ENCODE measurements around the gene CLIC5.
"Not testable (repeated sequence)": the region's sequence is repeated elsewhere in the genome, so short reads cannot be mapped to it uniquely, and the experiment has no call there.

The CLIC5 gene

DNA sequence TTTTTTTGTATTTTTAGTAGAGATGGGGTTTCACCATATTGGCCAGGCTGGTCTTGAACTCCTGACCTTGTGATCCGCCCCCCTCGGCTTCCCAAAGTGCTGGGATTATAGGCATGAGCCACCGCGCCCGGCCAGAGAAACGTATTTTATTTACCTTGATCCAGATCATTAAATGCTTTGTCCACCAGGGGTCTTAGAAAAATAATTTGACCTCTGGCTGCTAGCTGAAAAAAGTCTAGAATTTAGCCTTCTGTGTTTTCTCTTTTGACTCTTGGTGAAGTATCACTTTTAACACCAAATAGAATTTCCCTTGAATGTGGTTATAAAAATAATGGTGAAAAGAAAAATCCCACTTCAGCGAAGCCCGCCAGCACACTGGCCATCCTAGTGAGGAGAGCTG, 89.2 kb downstream of the CLIC5 start:
- not testable (repeated sequence) for DNase-seq (ENCODE audit: low spot score)

DNA sequence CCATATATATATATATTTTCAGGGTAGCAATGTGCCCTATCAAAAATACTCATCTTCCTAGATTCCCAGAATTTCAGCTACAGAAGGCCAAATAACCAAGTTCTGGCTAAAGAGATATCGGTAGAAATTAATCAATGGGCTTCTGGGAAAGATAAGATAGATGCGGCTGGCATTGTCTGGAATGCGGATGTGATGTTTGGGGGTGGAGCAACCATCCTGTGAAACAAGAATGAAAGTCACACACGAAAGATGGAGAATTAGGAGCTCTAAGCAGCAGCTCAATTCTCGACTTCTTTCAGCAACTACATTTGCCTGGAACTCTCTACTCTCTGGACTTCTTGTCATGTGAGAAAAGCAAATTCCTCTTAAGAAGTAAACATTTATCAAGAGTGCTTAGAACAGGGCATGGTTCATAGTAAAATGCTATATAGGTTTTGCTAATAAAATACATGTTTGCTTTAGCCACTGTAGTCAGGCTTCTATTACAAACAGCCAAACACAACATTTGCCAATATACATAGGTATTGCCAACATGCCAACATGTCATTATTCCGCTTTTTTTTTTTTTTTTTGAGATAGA, 90.8 kb downstream of the CLIC5 start:
- no peak for DNase-seq (ENCODE audit: low spot score)

DNA sequence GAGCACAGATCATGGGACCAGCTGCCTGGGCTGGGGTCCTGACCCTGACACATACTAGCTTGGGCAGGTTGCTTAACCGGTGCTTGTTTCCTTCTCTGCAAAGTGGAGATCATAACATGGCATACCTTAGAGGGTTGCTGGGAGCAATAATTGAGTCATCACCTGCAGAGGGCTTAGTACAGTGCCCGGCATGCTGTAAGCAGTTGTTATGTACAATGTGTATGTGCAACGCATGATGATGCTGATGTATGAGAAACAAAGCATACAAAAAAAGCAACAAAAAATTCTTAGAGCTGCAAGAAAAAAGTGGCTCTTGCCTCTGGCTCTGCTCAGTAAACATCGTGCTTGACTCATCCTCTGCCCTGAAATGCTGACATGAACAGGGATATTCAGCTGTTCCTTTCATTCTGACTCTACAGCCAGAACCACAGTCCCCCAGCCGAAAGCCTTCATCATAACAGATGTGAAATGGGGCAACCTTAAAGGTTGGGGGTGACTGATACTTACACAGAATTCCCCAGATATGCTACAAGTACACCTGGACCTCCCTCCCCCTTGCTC, 91.7 kb downstream of the CLIC5 start:
- no peak for DNase-seq (ENCODE audit: low spot score)

DNA sequence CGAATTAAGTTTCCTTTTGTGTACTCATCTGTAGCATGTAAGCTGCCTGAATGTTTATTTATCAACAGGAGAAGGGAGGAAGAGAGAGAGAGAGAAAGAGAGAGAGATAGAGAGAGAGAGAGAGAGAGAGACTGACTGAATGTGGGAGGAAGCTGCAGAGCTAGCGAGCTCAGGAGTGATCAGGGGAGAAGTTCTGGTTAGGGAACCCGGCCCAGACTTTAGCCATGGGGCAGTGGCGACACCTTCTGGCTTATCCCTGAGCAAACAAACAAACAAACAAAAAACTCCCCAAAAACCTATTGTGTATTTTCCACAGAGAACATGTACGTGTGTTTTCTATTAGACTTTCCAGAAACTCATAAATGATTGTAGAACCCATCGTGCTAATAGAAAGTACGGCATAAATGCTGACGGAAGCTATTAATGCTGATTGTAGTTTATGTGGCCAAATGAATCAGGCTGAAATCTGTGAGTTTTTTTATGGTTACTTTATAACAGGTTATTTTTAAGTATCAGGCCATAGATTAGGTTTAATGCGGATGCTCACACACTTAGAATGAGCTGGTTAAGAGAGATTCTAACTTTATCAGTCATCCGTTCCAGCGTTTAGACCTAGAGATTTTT, 92.8 kb downstream of the CLIC5 start:
- DNase-seq (ENCODE audit: low spot score): peak; percentile 85

DNA sequence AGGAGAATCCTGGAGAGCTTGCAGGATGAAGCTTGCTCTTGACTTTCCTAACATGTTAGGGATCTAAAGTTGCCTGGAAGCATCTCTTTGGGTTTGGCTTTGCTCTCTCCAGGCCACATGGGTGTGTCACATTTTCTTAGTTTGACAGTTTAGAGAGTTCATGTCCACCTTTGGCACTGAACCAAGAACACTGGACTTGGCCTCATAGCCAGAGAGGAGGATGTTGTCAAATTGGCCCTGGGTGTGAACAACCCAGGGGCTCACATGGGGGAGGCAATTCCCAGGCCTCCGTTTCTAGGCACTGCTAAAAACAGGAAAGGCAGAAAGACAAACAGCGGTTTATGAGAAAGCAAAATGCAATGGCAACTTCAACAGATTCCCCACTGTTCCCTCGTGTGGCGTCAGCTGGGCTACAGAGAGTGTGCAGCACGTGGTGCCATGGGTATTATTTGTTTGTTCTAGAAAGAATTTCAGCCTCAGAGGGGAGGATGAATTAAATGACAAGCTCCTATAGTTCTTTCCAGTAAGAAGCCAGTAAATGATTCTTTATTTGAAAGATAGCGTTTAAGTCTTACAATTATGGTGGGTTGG, 93.9 kb downstream of the CLIC5 start:
- DNase-seq (ENCODE audit: low spot score): no peak

DNA sequence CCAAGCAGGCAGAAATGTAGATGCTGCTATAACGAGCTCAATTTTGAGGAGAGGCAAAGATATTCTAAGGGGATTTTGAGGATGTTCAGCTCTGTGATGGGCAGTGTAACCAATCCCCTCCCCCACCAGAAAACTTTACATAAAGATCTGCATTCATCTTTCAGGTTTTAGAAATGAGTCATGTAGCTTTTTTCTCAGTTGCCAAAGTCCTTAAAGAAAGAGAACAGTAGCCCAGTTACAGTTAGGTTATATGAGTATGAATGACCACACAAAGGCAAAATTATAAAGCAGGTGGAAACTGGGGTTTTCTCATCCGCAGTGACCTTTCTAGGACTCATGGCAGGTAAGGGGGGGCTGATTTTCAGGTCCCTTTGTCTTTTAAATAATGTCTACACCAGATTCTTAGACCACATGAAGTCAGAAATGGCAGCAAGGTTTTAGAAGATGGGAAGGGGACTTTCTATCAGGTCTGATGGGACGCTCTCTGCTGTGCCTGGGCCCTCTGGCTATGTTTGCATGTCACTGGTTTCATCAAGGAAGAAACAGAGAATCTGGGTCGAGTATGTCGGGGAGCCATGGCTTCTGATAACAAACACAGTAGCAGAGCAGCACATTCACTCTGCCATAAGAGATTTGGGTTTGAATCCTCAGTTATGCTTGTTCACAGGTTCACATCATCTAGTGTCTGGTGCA, 94.7 kb downstream of the CLIC5 start:
- no peak for DNase-seq (ENCODE audit: low spot score)

DNA sequence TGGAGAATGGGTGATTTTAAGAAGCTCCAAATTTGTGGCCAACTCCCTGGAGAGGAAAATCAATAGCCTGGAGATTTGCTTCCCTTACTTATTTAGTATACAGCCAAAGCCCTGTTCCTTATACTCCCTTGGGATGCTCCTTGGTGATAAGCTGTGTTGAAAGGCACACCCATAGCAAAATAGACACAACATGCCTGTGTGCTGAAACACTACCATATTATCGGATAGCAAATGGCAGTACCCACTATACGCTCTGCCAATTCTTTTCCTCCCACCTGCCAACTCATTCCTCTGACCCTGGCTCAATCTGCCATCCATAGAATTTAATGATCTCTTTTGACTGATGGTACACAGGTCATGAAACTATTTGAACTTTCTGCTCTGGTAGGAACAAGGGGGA, 98.2 kb downstream of the CLIC5 start:
- no peak for DNase-seq (ENCODE audit: low spot score)

DNA sequence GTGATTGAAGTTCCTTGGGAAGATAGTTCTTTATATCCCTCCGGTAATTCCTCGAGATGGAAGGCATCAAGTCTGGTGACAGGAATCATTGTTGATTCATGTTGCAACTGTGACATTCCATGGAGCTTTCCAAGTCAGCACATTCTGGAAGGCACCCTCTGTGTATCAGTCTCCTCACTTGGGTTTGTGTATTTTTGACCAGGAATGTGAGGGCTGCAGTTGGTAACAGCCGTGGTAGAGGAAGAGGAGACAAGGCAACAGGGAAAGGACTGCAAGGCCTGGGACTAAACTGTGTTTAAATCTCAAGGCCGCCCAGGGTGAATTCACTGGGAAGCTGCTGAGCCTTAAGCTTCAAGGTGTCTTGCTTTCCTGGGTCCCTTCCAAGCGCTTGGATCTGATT, 99.0 kb downstream of the CLIC5 start:
- DNase-seq (ENCODE audit: low spot score): no peak

DNA sequence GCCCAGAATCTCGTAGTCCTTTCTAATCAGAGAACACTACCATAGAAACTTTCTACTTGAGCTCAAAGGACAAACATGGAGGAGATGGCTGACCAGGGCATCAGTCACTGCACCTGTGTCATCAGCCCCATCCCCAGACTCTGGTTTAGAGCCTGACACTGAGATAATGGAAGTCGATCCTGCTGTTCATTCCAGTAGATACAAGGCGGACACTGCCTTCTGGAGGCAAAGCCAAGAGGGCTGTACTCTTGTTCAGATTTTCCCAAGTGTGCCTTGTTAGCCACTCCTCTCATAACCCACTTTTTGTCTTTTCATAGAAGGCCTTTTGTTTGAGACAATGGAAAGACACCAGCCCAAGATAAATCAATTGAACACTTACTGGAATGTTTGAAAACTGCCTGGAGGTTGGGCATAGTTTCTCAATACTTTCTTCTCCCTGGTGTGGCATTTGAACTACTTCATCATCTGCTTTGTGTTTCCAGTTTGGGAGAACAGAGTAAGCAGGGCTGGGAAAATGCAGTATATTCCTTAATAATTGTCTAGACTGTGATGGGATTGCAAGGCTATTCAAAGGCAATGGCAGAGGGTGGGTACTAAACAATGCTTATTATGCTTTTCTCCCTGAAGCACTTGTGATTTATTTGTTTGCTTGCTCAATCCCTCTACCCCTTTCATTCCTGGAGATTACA, 99.7 kb downstream of the CLIC5 start:
- DNase-seq (ENCODE audit: low spot score): no peak

DNA sequence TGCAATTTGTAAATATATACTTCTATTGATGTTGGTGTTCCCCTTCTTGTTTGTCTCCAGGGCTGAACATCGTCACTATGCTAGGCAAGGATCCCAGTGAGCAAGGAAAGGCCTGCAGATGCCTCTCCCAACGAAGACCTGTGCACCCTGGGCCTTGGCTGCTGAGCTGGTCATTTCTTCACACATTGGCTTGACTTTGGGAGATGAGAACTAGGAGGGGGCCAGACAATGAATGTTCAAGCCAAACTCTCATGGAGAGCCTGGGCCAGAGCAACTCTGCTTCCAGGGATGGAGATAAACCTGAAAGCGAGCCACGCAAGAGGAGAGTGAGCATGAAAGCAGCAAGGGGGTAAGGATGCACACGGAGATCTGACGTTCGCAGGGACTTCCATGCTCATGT, 104.0 kb downstream of the CLIC5 start:
- DNase-seq (ENCODE audit: low spot score): no peak

DNA sequence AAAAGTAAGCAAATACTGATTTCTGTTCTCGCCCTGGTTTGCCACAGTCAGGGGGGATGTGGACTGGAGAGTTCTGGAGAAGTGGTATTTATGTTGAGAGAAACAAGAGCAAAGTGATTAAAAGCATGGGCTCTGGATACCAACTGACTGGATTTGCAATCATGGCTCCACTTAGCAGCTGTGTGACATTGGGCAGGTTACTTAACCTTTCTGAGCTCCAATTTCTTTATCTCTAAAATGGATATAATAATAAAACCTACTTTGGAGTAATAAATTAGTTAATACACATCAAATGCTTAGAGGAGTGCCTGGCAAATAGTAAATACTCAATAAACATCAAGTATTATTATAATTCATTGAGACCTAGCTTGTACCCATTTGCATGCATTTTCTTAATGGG, 111.7 kb downstream of the CLIC5 start:
- DNase-seq (ENCODE audit: low spot score): no peak

DNA sequence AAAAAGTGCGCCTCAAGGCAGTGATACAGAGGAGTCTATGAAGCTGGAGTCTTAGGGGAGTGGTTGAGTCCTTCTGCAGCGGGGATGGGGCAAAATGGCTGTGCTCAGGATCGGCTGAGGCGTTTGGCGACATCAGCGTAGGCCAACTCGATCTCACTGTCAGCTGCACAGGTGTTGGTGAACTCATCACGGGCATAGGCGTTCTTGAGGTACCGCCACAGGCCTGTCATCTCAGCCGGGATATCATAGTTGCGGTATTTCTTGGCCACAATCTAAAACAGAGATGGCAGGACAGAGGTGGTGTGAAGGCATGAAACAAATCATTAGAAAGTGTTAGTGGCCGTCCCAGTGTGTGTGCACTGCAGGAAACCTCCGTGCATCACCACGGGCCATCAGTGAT, 112.7 kb downstream of the CLIC5 start:
- no peak for DNase-seq (ENCODE audit: low spot score)

DNA sequence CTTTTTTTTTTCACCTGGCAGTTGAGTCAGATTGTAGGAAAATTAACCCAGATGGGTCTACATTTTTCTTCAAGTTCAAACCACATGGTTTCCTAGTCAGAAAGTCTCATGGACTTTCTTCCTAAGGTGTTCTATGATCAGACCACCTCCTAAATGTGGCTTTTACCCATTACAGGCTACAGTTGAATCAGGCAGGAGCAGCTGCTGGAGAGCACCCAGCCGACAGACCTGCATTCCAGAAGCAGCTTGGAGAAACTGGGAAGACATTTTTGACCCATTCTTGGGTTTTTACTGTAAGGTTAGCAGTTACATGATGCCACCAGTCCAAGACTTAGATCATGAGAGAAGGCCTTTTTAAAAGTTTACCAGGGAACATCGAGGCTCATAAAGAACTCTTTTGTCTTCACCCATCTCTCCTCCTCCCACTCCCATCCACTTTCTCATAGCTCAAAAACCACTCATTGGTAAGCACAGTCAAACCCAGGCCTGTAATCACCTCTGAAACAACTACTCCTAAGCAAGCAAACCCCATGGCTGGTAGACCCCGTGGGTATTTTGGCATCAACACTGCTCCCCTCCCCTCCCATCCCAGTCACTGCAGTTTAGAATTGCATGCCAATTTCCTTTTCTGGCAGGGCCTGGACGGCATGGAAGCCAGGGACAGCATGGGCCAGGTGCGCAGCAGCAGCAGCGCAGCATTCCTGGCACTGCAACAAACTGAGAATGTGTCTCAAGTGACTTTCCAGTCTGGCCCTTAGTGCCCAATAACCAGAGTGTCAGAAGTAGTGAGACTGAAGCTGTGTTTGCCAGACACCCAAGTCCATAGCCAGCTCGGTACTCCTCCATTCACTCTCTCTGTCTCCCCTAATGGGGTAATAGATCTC, 113.7 kb downstream of the CLIC5 start:
- no peak for DNase-seq (ENCODE audit: low spot score)

DNA sequence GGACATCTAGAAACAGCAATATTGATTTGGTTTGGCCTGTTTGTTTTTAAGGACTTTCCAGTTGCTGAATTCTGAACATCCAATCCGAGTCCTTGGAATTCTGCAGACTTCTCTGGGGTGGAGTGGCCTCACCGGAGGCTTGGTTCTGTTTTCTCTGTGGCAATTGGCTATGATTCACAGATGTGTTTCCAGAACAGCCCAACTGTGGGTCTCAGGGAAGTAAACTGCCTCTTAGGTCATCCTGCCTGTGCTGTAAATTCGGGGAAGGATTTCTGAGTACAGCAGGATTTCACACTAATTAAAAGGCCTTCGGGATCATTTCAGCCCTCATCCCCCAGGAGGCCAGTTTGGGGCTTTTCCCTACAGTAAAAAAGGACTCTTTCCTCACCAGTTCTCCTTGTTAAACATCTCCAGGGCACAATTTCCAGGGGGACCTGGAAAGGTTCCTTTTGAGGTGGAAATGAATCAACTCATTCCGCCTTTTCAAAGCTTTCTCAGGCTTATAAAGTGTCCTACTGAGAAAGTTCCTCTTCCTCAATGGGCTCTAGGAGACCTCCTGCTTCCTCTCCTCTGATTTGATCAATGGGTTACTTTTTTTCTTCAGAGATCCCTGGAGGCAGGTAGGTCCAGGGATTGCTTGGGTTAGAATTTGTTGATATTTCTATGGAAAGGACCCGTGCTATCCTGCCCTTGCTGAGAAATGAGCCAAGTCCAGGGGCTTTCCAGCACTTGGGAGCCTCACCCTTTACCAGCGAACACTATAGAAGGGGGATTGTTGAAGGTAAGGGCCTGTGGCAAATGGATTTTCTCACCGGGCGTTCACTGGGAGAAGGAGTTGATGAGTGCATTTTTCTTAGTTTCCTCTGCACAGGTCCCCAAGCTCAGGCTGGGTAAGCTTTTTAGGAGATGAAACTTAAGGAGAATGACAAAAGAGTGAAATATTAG, 114.6 kb downstream of the CLIC5 start:
- DNase-seq (ENCODE audit: low spot score): no peak

DNA sequence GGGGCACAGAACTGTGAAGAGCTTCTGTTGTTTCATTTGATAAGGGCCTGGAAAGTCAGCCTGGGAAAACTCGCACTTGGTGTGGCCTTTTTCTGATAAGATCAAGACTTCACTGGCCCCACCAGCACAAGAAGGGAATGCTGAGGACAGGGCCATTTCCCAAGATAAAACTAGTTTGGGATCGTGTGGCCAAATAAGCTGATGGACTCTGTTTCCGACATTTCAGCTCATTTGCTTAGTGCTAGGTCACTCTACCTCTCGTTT, 116.0 kb downstream of the CLIC5 start:
- no peak for DNase-seq (ENCODE audit: low spot score)

DNA sequence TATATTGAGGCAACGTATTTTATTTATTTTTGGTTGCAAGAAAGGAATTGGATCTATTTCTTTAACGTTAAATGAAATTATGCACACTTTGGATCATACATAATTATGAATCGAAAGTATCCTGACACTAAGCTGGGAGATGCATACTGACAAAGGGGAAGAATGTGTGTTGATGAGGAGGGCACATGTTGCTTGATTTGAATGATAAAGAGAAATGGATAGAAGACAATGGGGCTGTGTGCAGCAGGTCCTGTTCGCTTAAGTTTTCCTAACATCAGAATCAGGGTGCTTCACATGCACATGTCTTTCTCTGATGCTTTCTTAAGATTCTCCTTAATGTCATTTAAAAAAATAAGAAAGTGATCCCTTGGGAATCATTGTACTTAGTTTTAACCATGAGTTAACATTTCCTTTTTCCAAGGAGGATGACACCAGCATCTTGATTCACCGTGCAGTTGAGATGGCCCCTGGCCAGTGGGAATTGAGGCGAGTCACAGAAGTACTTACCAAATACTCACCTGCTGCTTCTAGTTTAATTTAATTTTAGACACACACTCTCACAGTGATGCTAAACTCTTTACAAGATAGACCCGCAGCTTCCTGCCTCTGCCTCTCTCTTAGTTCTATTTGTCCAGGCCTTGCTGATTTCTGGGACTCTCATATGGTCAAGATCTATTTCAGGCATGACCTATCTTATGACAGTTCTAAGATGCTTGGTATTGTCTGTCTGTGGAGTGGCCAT, 116.5 kb downstream of the CLIC5 start:
- DNase-seq (ENCODE audit: low spot score): no peak

DNA sequence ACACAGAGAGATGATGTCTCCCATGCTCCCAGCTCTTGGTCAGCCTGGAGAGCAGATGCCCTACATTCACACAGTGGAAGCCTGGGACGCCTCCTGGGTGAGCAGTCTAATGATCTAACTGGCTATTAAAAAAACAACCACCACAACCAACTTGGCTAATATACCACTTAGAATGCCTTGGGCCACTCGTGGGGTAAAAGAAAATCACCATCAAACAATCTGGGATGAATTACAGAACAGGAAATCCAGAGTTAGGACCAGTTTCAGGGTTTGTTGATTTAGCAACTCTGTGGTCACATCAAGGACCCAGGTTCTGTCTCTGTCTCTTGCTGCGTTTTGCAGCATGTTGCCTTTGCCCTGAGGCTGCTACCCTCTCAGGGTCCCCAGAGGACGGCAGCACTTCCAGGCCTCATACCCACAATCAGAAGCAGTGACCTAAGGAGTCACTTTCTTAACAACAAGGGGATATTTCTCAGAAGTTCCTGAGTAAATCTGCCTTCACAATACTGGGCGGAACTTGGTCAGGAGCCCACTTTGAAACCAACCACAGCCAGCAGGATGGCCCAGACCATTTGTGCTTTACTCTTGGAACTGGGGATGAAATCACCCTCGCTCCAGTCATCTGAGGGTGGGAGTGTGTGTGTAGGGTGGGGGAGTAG, 118.7 kb downstream of the CLIC5 start:
- no peak for DNase-seq (ENCODE audit: low spot score)

DNA sequence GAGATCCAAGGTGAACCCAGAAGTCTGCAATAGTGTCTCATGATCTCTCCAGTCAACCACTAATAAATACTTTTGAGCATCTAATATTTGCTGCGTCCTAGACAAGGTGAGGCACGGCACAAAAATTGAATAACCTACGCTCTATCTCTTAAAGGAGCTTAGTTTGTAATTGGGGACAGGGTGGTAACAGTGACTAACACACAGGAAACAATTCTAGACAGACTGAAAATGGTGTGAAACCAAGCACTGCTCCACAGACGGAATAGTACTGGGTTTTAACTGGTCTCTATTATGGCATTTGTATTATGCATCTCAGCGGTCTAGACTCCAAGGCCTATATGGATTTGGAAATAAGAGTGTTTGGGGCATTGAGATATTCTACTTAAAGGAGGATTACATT, 120.1 kb downstream of the CLIC5 start:
- no peak for DNase-seq (ENCODE audit: low spot score)

DNA sequence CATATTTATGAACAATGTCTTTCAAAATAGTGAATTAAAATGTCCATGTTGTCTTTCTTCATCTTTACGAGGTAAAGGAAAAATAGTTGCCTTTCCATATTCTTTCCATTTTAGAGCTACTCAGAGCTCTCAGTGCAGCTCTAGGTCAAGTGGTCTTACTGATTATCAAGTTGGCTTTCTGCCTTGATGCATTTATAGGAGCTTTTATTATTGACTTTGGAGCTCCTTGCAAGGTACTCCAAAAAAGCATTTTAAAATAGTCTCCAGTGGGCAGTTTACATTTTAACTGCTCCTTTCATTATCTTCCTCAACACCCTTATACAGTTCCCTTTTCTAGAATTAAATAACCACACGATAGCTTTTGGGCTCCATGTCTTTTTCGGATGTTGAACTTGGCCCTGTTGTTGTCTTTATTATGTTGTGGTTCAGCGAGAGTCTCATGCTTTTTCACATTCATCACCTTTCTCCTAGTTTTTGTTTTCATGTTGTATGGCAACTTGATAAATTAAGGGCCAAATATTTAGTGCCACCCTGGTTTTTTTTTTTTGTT, 122.9 kb downstream of the CLIC5 start:
- DNase-seq (ENCODE audit: low spot score): no peak
